Fibroblast of villous mesenchyme (primary cell): ENCODE measurements around the gene SAA1. TPM values are rescaled to one million over a fixed set of nuclear protein-coding genes. Genes with fewer than 3 reads are reported as not detected.
"Not testable (repeated sequence)": the region's sequence is repeated elsewhere in the genome, so short reads cannot be mapped to it uniquely, and the experiment has no call there.

Source experiments
- DNase-seq: peaks from one replicate; pipeline ENCODE4 v3.0.0-alpha.2; 2010; ENCODE audit warnings: low read depth
- H3K4me3 ChIP-seq: 2 replicates; pipeline ENCODE4 v1.5.1; 2011; ENCODE audit warnings: low read depth, mild to moderate bottlenecking, low read length
- total RNA-seq: library from RNA; depleted of rRNA; stranded (reverse); fragments of >200 nt; gene quantifications from 2 replicates; pipeline ENCODE4 v1.2.3, GENCODE V29; 2012
- TF ChIP-seq, protein P1 (sequence below): IDR thresholded peaks from 2 replicates; pipeline ENCODE4 v1.5.1; 2012; ENCODE audit warnings: low read depth, mild to moderate bottlenecking, low read length; ENCODE audit not compliant: insufficient read depth

SAA1 gene
- total RNA-seq, 1 donor: 0.43 TPM

GRCh38 chr11:18245396-18245795, 20.7 kb upstream of the SAA1 start:
- no peak overlapping the region for H3K4me3 ChIP-seq
- no peak for DNase-seq
- TF ChIP-seq, protein P1, sequence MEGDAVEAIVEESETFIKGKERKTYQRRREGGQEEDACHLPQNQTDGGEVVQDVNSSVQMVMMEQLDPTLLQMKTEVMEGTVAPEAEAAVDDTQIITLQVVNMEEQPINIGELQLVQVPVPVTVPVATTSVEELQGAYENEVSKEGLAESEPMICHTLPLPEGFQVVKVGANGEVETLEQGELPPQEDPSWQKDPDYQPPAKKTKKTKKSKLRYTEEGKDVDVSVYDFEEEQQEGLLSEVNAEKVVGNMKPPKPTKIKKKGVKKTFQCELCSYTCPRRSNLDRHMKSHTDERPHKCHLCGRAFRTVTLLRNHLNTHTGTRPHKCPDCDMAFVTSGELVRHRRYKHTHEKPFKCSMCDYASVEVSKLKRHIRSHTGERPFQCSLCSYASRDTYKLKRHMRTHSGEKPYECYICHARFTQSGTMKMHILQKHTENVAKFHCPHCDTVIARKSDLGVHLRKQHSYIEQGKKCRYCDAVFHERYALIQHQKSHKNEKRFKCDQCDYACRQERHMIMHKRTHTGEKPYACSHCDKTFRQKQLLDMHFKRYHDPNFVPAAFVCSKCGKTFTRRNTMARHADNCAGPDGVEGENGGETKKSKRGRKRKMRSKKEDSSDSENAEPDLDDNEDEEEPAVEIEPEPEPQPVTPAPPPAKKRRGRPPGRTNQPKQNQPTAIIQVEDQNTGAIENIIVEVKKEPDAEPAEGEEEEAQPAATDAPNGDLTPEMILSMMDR: no peak

- not testable (repeated sequence) for H3K4me3 ChIP-seq, DNase-seq
Measured at GRCh38 chr11:18246379-18247190, 19.5 kb upstream of the SAA1 start.

DNA sequence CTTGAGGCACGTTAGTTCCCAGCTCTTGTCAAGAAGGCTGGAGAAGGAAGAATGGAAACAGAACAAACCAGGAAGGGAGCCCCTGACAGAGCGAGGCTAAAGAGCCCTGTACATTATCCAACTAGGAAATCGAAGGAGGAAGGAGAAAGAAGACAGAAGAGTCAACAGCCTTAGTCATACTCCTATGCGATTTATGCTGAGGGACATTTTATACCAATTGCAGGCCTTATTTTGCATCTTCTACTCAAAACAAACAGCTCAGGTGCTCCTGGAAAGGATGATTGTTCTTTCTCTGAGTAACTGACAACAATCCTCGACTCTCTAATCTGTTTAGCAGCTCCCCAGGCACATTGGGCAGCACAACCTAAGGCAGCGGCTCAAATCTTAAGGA, 18.9 kb upstream of the SAA1 start:
- not testable (repeated sequence) for H3K4me3 ChIP-seq, DNase-seq

DNA sequence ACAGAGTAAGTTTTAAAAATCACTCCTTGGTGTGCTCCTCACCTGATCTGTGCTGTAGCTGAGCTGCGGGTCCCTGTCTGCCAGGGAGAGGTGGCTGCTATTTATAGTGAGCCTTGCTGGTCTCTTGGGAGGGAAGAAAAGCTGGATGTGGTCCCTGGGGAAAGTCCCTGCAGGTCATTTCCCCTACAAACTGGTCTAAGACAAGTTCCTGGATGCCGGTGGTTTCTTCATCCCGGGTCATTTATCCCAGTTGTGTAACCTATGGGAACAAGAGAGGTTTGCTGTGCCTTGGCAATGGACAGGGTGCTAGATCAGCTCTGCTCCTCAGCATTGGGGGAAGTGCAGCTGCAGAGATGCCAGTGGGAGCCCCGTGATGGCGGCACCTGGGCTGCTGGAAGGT, 17.5 kb upstream of the SAA1 start, which contains the start of gene SAA2:
Gene SAA2 (minus strand): TSS at position 108 of the 400 bp plus-strand sequence. CDS start 657 bp downstream, outside the sequence.
- H3K4me3 ChIP-seq: no peak within 1 kb of the TSS
- no peak for DNase-seq
- TF ChIP-seq, protein P1: no peak

DNA sequence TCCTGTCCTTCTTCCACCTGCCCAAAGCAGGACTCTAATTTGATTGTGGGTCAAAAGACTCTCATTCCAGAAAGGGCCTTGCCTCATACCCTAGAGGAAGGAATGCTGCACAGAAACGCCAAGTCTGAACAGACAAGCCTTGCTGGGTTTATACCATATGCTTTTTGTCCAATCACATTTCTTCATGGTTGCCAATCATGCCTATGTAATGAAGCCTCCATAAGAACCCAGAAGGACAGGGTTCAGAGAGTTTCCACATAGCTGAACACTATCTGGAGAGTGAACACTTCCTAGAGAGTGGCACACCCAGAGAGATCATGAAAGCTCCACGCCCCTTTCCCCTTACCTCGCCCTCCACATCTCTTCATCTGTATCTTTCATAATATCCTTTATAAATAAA, 12.8 kb upstream of the SAA1 start:
- TF ChIP-seq, protein P1: peak; percentile 19
- no peak overlapping the region for H3K4me3 ChIP-seq
- no peak for DNase-seq

DNA sequence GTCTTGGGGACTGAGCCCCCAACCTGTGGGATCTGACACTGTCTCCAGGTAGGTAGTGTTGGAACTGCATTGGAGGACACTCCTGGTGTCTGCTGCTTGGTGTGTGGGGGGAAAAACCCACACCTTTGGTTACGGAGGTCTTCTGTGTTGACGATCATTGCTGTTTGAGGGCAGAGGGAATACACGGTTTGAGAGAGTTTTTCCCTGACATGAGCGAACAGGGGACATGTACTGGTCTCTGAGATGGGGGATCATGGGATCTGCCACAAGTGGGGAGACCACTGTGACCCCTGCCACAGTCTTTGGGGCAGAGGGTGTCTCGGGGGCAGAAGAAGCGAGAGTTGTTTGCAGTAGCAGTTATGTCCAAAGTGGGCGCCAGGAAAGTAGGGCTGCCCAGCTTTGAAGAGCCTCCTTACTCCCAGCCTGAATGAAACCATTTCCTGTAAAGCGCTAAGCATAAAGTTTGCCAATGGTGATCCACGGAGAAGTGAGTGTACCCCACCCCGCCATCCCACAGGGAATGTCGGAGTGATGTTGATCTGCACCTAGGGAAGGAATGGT, 12.2 kb upstream of the SAA1 start:
- H3K4me3 ChIP-seq: no peak overlapping the region
- no peak for DNase-seq
- TF ChIP-seq, protein P1: no peak

GRCh38 chr11:18254781-18255361, 11.2 kb upstream of the SAA1 start:
- DNase-seq: no peak
- H3K4me3 ChIP-seq: no peak overlapping the region
- TF ChIP-seq, protein P1: no peak
